HepG2 (cell line): ENCODE results near the gene BRAT1. TPM values are rescaled to one million over a fixed set of nuclear protein-coding genes. Genes with fewer than 3 reads are reported as not detected.
A peak's percentile ranks its signal among the peaks of the same experiment; 100 is the strongest.

ENCODE experiments used
- ATF1 ChIP-seq: IDR thresholded peaks from 2 replicates; pipeline ENCODE4 v1.6.1; 2016; ENCODE audit warnings: mild to moderate bottlenecking, control low read depth
- BCL3 ChIP-seq: sonication (generic); formaldehyde crosslinking; IDR thresholded peaks from 2 replicates; pipeline ENCODE4 v1.5.1; 2020; ENCODE audit warnings: mild to moderate bottlenecking, missing genetic modification reagents, moderate library complexity
- CBX5 ChIP-seq: sonication (generic); formaldehyde crosslinking; IDR thresholded peaks from 2 replicates; pipeline ENCODE4 v1.4.0; 2020; ENCODE audit warnings: missing genetic modification reagents, borderline replicate concordance
- CREB1 ChIP-seq, 2 experiments: fragments of 450-650 bp in 1 of 2; IDR thresholded peaks; 2 replicates each; pipeline ENCODE4 v1.6.1; 2016 to 2017; ENCODE audit warnings: control low read depth in 1 of 2, mild to moderate bottlenecking in 1 of 2, missing compliant biosample characterization in 1 of 2, missing genetic modification characterization in 1 of 2
- ETS1 ChIP-seq: sonication (generic); formaldehyde crosslinking; IDR thresholded peaks from 2 replicates; pipeline ENCODE4 v1.4.0; 2020; ENCODE audit warnings: missing genetic modification reagents
- FOXO4 ChIP-seq: sonication (generic); formaldehyde crosslinking; conservative IDR thresholded peaks from 2 replicates; pipeline ENCODE4 v1.8.1; 2023; ENCODE audit warnings: missing genetic modification reagents
- GFI1 ChIP-seq: sonication (generic); formaldehyde crosslinking; IDR thresholded peaks from 2 replicates; pipeline ENCODE4 v1.5.0; 2020; ENCODE audit warnings: missing genetic modification reagents, mild to moderate bottlenecking, borderline replicate concordance
- KAT8 ChIP-seq: IDR thresholded peaks from 2 replicates; pipeline ENCODE4 v1.6.1; 2016; ENCODE audit warnings: missing genetic modification reagents, missing compliant biosample characterization
- RNF2 ChIP-seq: fragments of 450-650 bp; conservative IDR thresholded peaks from 2 replicates; pipeline ENCODE4 v1.6.1; 2016; ENCODE audit warnings: low read depth
- SALL1 ChIP-seq: sonication (generic); formaldehyde crosslinking; IDR thresholded peaks from 2 replicates; pipeline ENCODE4 v1.8.0; 2022; ENCODE audit warnings: mild to moderate bottlenecking, missing genetic modification reagents
- SAP130 ChIP-seq: IDR thresholded peaks from 2 replicates; pipeline ENCODE4 v1.6.1; 2016; ENCODE audit warnings: low read depth
- STAG1 ChIP-seq: sonication (generic); formaldehyde crosslinking; IDR thresholded peaks from 2 replicates; pipeline ENCODE4 v1.4.0; 2020; ENCODE audit warnings: missing genetic modification reagents
- ZBTB4 ChIP-seq: sonication (generic); formaldehyde crosslinking; IDR thresholded peaks from 2 replicates; pipeline ENCODE4 v1.4.0; 2020; ENCODE audit warnings: missing genetic modification reagents, mild to moderate bottlenecking, borderline replicate concordance
- ZNF383 ChIP-seq: sonication (generic); formaldehyde crosslinking; IDR thresholded peaks from 2 replicates; pipeline ENCODE4 v1.4.0; 2020; ENCODE audit warnings: missing genetic modification reagents, mild to moderate bottlenecking, borderline replicate concordance
- ZNF609 ChIP-seq: sonication (generic); formaldehyde crosslinking; IDR thresholded peaks from 2 replicates; pipeline ENCODE4 v1.4.0; 2020; ENCODE audit warnings: mild to moderate bottlenecking, missing genetic modification reagents, borderline replicate concordance
- ZNF672 ChIP-seq: sonication (generic); formaldehyde crosslinking; IDR thresholded peaks from 2 replicates; pipeline ENCODE4 v1.8.1; 2022; ENCODE audit warnings: missing genetic modification reagents
- ZNF75D ChIP-seq: sonication (generic); formaldehyde crosslinking; IDR thresholded peaks from 2 replicates; pipeline ENCODE4 v1.8.1; 2023; ENCODE audit warnings: missing genetic modification reagents, mild to moderate bottlenecking, borderline replicate concordance
- polyA plus RNA-seq, 8 experiments: library from polyadenylated mRNA; depleted of rRNA in 3 of 8; stranded (reverse) in 7 of 8; unstranded in 1 of 8; fragments of >200 nt; fragmentation: Illumina TruSeq in 4 of 8; extraction: Trizol in 4 of 8; gene quantifications; 2 replicates each; pipeline versions ENCODE4 v1.2.1 to v1.2.3, GENCODE V29; 2011 to 2016; ENCODE audit warnings: low read depth in 4 of 8, missing spikeins in 1 of 8, mixed read lengths in 1 of 8; ENCODE audit not compliant: insufficient read depth in 1 of 8
- total RNA-seq, 5 experiments: library from RNA; depleted of rRNA; stranded (reverse); fragments of >200 nt; fragmentation: Illumina TruSeq; extraction: Trizol; gene quantifications; 2 replicates each; pipeline ENCODE4 v1.2.3, GENCODE V29; 2016; ENCODE audit warnings: low read depth in 1 of 5

The BRAT1 gene
- total and polyA plus RNA-seq, 2 of the 13 experiments (the other 11 are each of a cell fraction or from before 2014, with no cell fraction given), result 10.2 to 20.3 TPM

- TF ChIP-seq FOXO4 (no peak), GFI1 (CRISPR knock-in tag) (no peak), STAG1 (CRISPR knock-in tag) (peak; percentile 77), ZBTB4 (no peak), BCL3 (CRISPR knock-in tag) (0 out of 2 replicates have a peak, but pooled peaks have one; percentile 47), CBX5 (CRISPR knock-in tag) (no peak), ETS1 (CRISPR knock-in tag) (no peak), SALL1 (peak; percentile 38), ZNF75D (CRISPR knock-in tag) (no peak), RNF2 (no peak), ZNF609 (CRISPR knock-in tag) (no peak), SAP130 (CRISPR knock-in tag) (peak; percentile 50; the same call in 1 of the 2 replicates), ATF1 (CRISPR knock-in tag) (no peak), KAT8 (CRISPR knock-in tag) (0 out of 2 replicates have a peak, but pooled peaks have one; percentile 17), CREB1 (IDR thresholded peaks at IDR 0.05) (no peak), CREB1 (CRISPR knock-in tag; IDR thresholded peaks at IDR 0.05) (no peak), ZNF672 (no peak), ZNF383 (CRISPR knock-in tag) (no peak)
These were observed 11.8 kb upstream of the BRAT1 start (continued) for GRCh38 chr7:2566890-2567678.
